Neural cell (in vitro differentiated cells): ENCODE measurements around the gene POLK. TPM values are rescaled to one million over a fixed set of nuclear protein-coding genes. Genes with fewer than 3 reads are reported as not detected.

ENCODE experiments used
- H2AFZ ChIP-seq: fragments of 200-600, 300-800 bp; sonication (generic), shearing (Covaris generic); 2 replicates; pipeline ENCODE4 v1.6.0; 2014; ENCODE audit warnings: low read depth, mild to moderate bottlenecking, antibody characterized with exemption, low read length, moderate library complexity
- H3F3A ChIP-seq: fragments of 200-600 bp; shearing (Covaris generic); 2 replicates; pipeline ENCODE4 v1.6.1; 2016; ENCODE audit warnings: mild to moderate bottlenecking, moderate library complexity, mixed read lengths, antibody characterized with exemption, low read length; ENCODE audit not compliant: insufficient read depth, poor library complexity, severe bottlenecking
- H3K27ac ChIP-seq: fragments of 200-600, 300-800 bp; sonication (generic), shearing (Covaris generic); 2 replicates; pipeline ENCODE4 v1.5.1; 2014; ENCODE audit warnings: mild to moderate bottlenecking, low read length, moderate library complexity
- H3K27me3 ChIP-seq: fragments of 300-800, 200-600 bp; sonication (generic), shearing (Covaris generic); 2 replicates; pipeline ENCODE4 v1.6.0; 2014; ENCODE audit warnings: mild to moderate bottlenecking, low read depth, low read length, moderate library complexity; ENCODE audit not compliant: insufficient read depth
- H3K36me3 ChIP-seq: fragments of 300-800, 200-600 bp; sonication (generic), shearing (Covaris generic); 2 replicates; pipeline ENCODE4 v1.5.1; 2014; ENCODE audit warnings: mild to moderate bottlenecking, antibody characterized with exemption, low read length, moderate library complexity; ENCODE audit not compliant: insufficient read depth
- H3K4me2 ChIP-seq: fragments of 300-800, 200-600 bp; sonication (generic), shearing (Covaris generic); 2 replicates; pipeline ENCODE4 v1.6.0; 2014; ENCODE audit warnings: mild to moderate bottlenecking, low read length
- H3K4me3 ChIP-seq: fragments of 300-800, 200-600 bp; sonication (generic), shearing (Covaris generic); 2 replicates; pipeline ENCODE4 v1.5.1; 2014; ENCODE audit warnings: mild to moderate bottlenecking, low read length, moderate library complexity
- H3K79me2 ChIP-seq: fragments of 200-600 bp; shearing (Covaris generic); replicated peaks from 2 replicates; pipeline ENCODE4 v1.6.0; 2014; ENCODE audit warnings: mild to moderate bottlenecking, low read length, moderate library complexity; ENCODE audit not compliant: insufficient read depth
- H3K9ac ChIP-seq: fragments of 300-800, 200-600 bp; sonication (generic), shearing (Covaris generic); 2 replicates; pipeline ENCODE4 v1.6.1; 2016; ENCODE audit warnings: mild to moderate bottlenecking, low read length, mixed read lengths
- H3K9me2 ChIP-seq: fragments of 200-600 bp; shearing (Covaris generic); 2 replicates; pipeline ENCODE4 v1.6.1; 2016; ENCODE audit warnings: mild to moderate bottlenecking, low read length, mixed read lengths; ENCODE audit not compliant: insufficient read depth
- H3K9me3 ChIP-seq: fragments of 200-600, 300-800 bp; sonication (generic), shearing (Covaris generic); 2 replicates; pipeline ENCODE4 v1.6.1; 2016; ENCODE audit warnings: mild to moderate bottlenecking, mixed run types, low read length, moderate library complexity, mixed read lengths
- H4K20me1 ChIP-seq: fragments of 200-600 bp; shearing (Covaris generic); 2 replicates; pipeline ENCODE4 v1.6.1; 2016; ENCODE audit warnings: mild to moderate bottlenecking, mixed run types; ENCODE audit not compliant: insufficient read depth
- EP300 ChIP-seq: fragments of 450-650 bp; conservative IDR thresholded peaks from 2 replicates; pipeline ENCODE4 v1.6.1; 2014; ENCODE audit warnings: antibody characterized with exemption, mild to moderate bottlenecking, moderate library complexity; ENCODE audit not compliant: poor library complexity, severe bottlenecking
- EZH2 ChIP-seq: fragments of 200-600, 300-800 bp; shearing (Covaris generic), sonication (generic); IDR thresholded peaks from 2 replicates; pipeline ENCODE4 v1.6.1; 2014; ENCODE audit warnings: antibody characterized with exemption, low read length, borderline replicate concordance, mild to moderate bottlenecking; ENCODE audit not compliant: insufficient read depth, poor library complexity, severe bottlenecking
- MXI1 ChIP-seq: fragments of 450-650 bp; conservative IDR thresholded peaks from 2 replicates; pipeline ENCODE4 v1.6.1; 2014; ENCODE audit warnings: antibody characterized with exemption, mild to moderate bottlenecking; ENCODE audit not compliant: poor library complexity, severe bottlenecking
- POLR2AphosphoS5 ChIP-seq: IDR thresholded peaks from 2 replicates; pipeline ENCODE4 v1.6.1; 2012
- RAD21 ChIP-seq: fragments of 450-650 bp; conservative IDR thresholded peaks from 2 replicates; pipeline ENCODE4 v1.6.1; 2014; ENCODE audit warnings: antibody characterized with exemption, mild to moderate bottlenecking, moderate library complexity
- SMC3 ChIP-seq: fragments of 450-650 bp; conservative IDR thresholded peaks from 2 replicates; pipeline ENCODE4 v1.6.1; 2014; ENCODE audit warnings: antibody characterized with exemption, mild to moderate bottlenecking, moderate library complexity; ENCODE audit not compliant: poor library complexity
- TAF1 ChIP-seq: IDR thresholded peaks from 2 replicates; pipeline ENCODE4 v1.6.1; 2012; ENCODE audit warnings: low read depth
- polyA plus RNA-seq: library from polyadenylated mRNA; depleted of rRNA; stranded (reverse); fragments of >200 nt; gene quantifications from 2 replicates; pipeline ENCODE4 v1.2.3, GENCODE V29; 2014
- TF ChIP-seq, protein P1 (sequence below): fragments of 450-650 bp; IDR thresholded peaks from 2 replicates; pipeline ENCODE4 v1.5.1; 2014; ENCODE audit warnings: antibody characterized with exemption, mild to moderate bottlenecking, moderate library complexity; ENCODE audit not compliant: poor library complexity, severe bottlenecking
- TF ChIP-seq, protein P2 (sequence below): IDR thresholded peaks from 2 replicates; pipeline ENCODE4 v1.6.1; 2012; ENCODE audit warnings: borderline replicate concordance

The POLK gene
- polyA plus RNA-seq, 1 donor from 2014 or later: 36.4 TPM

DNA sequence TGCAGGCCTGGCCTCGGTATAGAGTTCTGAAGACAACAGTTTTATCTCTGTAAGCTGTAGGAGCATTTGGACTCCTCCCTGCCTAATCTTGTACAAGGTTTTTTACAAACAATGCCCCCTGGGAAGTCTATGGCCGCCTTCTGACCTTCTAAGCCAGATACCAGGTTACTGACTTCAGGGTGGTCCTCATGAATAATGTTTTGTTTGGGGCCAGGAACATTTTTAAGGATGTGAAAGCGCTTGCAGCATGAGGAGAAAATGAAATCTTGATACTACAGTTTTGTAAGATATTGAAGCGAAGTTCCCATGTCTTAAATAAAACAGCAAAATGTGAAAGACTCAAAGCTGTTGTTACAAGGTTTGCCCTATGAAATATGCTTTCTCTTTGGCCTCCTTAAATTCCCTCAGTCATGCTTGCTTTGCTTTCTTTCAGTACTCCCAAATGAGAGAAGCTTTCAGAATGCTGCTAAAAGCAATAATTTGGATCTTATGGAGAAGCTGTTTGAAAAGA lies 104.7 kb downstream of the POLK start:
- no peaks in the 10 kb centered on the region for H4K20me1 ChIP-seq
- H3K9ac ChIP-seq: no peak overlapping the region
- H3K4me2 ChIP-seq: no peak overlapping the region
- no peaks in the 10 kb centered on the region for H3K9me3 ChIP-seq
- no peaks in the 10 kb centered on the region for H3F3A ChIP-seq
- H3K9me2 ChIP-seq: no peaks in the 10 kb centered on the region
- TF ChIP-seq, protein P1, sequence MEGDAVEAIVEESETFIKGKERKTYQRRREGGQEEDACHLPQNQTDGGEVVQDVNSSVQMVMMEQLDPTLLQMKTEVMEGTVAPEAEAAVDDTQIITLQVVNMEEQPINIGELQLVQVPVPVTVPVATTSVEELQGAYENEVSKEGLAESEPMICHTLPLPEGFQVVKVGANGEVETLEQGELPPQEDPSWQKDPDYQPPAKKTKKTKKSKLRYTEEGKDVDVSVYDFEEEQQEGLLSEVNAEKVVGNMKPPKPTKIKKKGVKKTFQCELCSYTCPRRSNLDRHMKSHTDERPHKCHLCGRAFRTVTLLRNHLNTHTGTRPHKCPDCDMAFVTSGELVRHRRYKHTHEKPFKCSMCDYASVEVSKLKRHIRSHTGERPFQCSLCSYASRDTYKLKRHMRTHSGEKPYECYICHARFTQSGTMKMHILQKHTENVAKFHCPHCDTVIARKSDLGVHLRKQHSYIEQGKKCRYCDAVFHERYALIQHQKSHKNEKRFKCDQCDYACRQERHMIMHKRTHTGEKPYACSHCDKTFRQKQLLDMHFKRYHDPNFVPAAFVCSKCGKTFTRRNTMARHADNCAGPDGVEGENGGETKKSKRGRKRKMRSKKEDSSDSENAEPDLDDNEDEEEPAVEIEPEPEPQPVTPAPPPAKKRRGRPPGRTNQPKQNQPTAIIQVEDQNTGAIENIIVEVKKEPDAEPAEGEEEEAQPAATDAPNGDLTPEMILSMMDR: no peak
- TF ChIP-seq MXI1 (no peak), TAF1 (no peak), EP300 (no peak), RAD21 (no peak), POLR2AphosphoS5 (no peak), SMC3 (no peak), EZH2 (no peak)
- TF ChIP-seq, protein P2, sequence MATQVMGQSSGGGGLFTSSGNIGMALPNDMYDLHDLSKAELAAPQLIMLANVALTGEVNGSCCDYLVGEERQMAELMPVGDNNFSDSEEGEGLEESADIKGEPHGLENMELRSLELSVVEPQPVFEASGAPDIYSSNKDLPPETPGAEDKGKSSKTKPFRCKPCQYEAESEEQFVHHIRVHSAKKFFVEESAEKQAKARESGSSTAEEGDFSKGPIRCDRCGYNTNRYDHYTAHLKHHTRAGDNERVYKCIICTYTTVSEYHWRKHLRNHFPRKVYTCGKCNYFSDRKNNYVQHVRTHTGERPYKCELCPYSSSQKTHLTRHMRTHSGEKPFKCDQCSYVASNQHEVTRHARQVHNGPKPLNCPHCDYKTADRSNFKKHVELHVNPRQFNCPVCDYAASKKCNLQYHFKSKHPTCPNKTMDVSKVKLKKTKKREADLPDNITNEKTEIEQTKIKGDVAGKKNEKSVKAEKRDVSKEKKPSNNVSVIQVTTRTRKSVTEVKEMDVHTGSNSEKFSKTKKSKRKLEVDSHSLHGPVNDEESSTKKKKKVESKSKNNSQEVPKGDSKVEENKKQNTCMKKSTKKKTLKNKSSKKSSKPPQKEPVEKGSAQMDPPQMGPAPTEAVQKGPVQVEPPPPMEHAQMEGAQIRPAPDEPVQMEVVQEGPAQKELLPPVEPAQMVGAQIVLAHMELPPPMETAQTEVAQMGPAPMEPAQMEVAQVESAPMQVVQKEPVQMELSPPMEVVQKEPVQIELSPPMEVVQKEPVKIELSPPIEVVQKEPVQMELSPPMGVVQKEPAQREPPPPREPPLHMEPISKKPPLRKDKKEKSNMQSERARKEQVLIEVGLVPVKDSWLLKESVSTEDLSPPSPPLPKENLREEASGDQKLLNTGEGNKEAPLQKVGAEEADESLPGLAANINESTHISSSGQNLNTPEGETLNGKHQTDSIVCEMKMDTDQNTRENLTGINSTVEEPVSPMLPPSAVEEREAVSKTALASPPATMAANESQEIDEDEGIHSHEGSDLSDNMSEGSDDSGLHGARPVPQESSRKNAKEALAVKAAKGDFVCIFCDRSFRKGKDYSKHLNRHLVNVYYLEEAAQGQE: no peak
- H3K36me3 ChIP-seq: no peaks in the 10 kb centered on the region
- peaks cover 5% of the 10 kb centered on the region for H3K27me3 ChIP-seq
- H3K4me3 ChIP-seq: no peak overlapping the region
- H2AFZ ChIP-seq: no peak overlapping the region
- H3K79me2 ChIP-seq: no peaks in the 10 kb centered on the region
- H3K27ac ChIP-seq: no peak overlapping the region

DNA sequence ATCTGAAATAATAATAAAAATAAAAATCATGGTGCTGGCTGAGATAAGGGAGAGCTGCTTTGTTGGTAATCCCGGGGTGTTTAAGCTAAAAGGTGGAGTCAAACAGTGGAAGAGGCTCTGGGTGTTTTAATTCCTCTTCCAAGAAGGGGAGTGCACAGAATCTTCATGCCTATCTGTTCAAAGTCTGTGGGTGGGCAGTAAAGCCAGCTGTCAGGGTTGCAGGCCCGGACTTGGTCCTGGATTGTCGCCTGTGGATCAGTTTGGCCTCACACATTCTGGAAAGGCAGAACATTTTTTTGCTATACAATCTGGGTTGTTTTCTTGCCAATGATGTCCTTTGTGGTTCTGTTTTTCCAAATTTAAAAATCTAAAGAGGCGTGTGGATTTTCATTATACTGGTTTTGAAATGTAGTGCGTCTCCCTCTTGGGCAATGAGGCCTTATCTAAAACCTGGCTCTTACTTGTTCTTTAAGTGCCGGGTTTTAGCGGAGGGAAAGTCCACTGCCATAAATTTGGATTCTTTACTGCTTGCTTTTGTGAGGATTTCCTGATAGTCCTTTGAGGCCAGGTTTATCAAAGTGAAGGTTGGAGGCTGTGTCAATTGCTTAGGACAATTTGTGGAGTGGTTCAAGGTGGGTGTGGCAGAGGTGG lies 105.4 kb downstream of the POLK start:
- Histone ChIP-seq H3K27me3 (no peaks in the 10 kb centered on the region), H3F3A (no peaks in the 10 kb centered on the region), H4K20me1 (no peaks in the 10 kb centered on the region), H2AFZ (no peak overlapping the region), H3K9me3 (no peaks in the 10 kb centered on the region), H3K27ac (no peak overlapping the region), H3K9me2 (no peaks in the 10 kb centered on the region), H3K36me3 (no peaks in the 10 kb centered on the region), H3K79me2 (no peaks in the 10 kb centered on the region), H3K4me2 (no peak overlapping the region), H3K4me3 (no peak overlapping the region), H3K9ac (no peak overlapping the region)
- TF ChIP-seq, protein P2: no peak
- TF ChIP-seq EP300 (no peak), TAF1 (no peak), EZH2 (no peak), MXI1 (no peak), SMC3 (no peak), RAD21 (no peak)
- TF ChIP-seq, protein P1: no peak
